HEK293 (cell line): Measurements from ENCODE around the gene SPATA12.

ENCODE experiments used
- CTCF ChIP-seq: fragments of 450-650 bp; formaldehyde crosslinking; IDR thresholded peaks from 2 replicates; pipeline ENCODE4 v1.5.1; 2016; ENCODE audit warnings: missing biosample characterization, missing genetic modification characterization
- ZBTB26 ChIP-seq: fragments of 450-650 bp; formaldehyde crosslinking; optimal IDR thresholded peaks from 2 replicates; pipeline ENCODE3; 2016; ENCODE audit warnings: missing biosample characterization, mild to moderate bottlenecking, missing genetic modification characterization
- ZBTB7A ChIP-seq: fragments of 450-650 bp; formaldehyde crosslinking; IDR thresholded peaks from 2 replicates; pipeline ENCODE4 v1.5.1; 2016; ENCODE audit warnings: low read depth, missing biosample characterization, missing genetic modification characterization
- ZNF274 ChIP-seq, 2 experiments: fragments of 200-500 bp in 1 of 2; fragments of 450-650 bp in 1 of 2; sonication (Bioruptor generic) in 1 of 2; formaldehyde crosslinking in 1 of 2; IDR thresholded peaks; 2 replicates each; pipeline versions ENCODE4 v1.5.1 to v1.6.1; 2014 to 2016; ENCODE audit warnings: borderline replicate concordance in 1 of 2, inconsistent platforms in 1 of 2, low read length in 1 of 2, missing biosample characterization in 1 of 2, missing genetic modification characterization in 1 of 2
- ZNF792 ChIP-seq: fragments of 450-650 bp; formaldehyde crosslinking; IDR thresholded peaks from 2 replicates; pipeline ENCODE4 v1.5.1; 2016; ENCODE audit warnings: missing biosample characterization, missing genetic modification characterization

- TF ChIP-seq CTCF (tag by site-specific recombination): no peak
- no peak for TF ChIP-seq ZNF792
- TF ChIP-seq ZBTB26 (tag by site-specific recombination): no peak
- no peak for TF ChIP-seq ZNF274 (IDR thresholded peaks at IDR 0.05; ENCODE audit: low read length)
- no peak for TF ChIP-seq ZNF274 (tag by site-specific recombination; IDR thresholded peaks at IDR 0.05; ENCODE audit: borderline replicate concordance)
- TF ChIP-seq ZBTB7A: no peak
These were observed 11.7 kb upstream of the SPATA12 start for GRCh38 chr3:57048728-57049127.
